Adrenal gland (tissue), 5 donors: Measurements from ENCODE around the gene TMEM114.

Experiments used
- POLR2A ChIP-seq, 2 donors: fragments of 450-650 bp; IDR thresholded peaks; one replicate each; pipeline ENCODE4 v1.6.1; 2017; ENCODE audit warnings: antibody characterized with exemption in 2 of 2, mild to moderate bottlenecking in 2 of 2, moderate library complexity in 1 of 2
- TF ChIP-seq, protein P1 (sequence below), 6 experiments: fragments of 450-650 bp in 4 of 6; fragments of 200-600 bp in 2 of 6; sonication (generic) in 1 of 6; IDR thresholded peaks; 1 replicate in 5 of 6; 2 replicates in 1 of 6; pipeline versions ENCODE4 v1.5.1 to v1.8.0; 2016 to 2021; ENCODE audit warnings: antibody characterized with exemption in 6 of 6, mild to moderate bottlenecking in 2 of 6, moderate library complexity in 1 of 6
- donor health status: DM: no; HTN: no; CAD: no.

GRCh38 chr16:8591451-8591850 lies 1.1 kb upstream of the TMEM114 start:
- TF ChIP-seq POLR2A (IDR thresholded peaks at IDR 0.05), result no peak
- TF ChIP-seq, protein P1, sequence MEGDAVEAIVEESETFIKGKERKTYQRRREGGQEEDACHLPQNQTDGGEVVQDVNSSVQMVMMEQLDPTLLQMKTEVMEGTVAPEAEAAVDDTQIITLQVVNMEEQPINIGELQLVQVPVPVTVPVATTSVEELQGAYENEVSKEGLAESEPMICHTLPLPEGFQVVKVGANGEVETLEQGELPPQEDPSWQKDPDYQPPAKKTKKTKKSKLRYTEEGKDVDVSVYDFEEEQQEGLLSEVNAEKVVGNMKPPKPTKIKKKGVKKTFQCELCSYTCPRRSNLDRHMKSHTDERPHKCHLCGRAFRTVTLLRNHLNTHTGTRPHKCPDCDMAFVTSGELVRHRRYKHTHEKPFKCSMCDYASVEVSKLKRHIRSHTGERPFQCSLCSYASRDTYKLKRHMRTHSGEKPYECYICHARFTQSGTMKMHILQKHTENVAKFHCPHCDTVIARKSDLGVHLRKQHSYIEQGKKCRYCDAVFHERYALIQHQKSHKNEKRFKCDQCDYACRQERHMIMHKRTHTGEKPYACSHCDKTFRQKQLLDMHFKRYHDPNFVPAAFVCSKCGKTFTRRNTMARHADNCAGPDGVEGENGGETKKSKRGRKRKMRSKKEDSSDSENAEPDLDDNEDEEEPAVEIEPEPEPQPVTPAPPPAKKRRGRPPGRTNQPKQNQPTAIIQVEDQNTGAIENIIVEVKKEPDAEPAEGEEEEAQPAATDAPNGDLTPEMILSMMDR (IDR thresholded peaks at IDR 0.05), result no peak
